Suprapubic skin (tissue), 4 donors: ENCODE data around the gene EZR. TPM values are rescaled to one million over a fixed set of nuclear protein-coding genes. Genes with fewer than 3 reads are reported as not detected.

Experiments
- DNase-seq, 2 donors: peaks; one replicate each; pipeline ENCODE4 v3.0.0-alpha.2; 2019; ENCODE audit warnings: low spot score in 2 of 2
- H3K27ac ChIP-seq: fragments of 200-600 bp; sonication (generic); one replicate; pipeline ENCODE4 v1.5.1; 2019
- H3K27me3 ChIP-seq: fragments of 200-600 bp; sonication (generic); one replicate; pipeline ENCODE4 v1.5.1; 2019
- H3K36me3 ChIP-seq: fragments of 200-600 bp; sonication (generic); one replicate; pipeline ENCODE4 v1.5.1; 2019
- H3K4me1 ChIP-seq: fragments of 200-600 bp; sonication (generic); one replicate; pipeline ENCODE4 v1.5.1; 2019
- H3K4me3 ChIP-seq: fragments of 200-600 bp; sonication (generic); one replicate; pipeline ENCODE4 v1.5.1; 2019; ENCODE audit warnings: mild to moderate bottlenecking
- H3K9me3 ChIP-seq: fragments of 200-600 bp; sonication (generic); one replicate; pipeline ENCODE4 v1.5.1; 2019
- EP300 ChIP-seq: sonication (generic); formaldehyde crosslinking; IDR thresholded peaks from one replicate; pipeline ENCODE4 v1.6.1; 2017; ENCODE audit warnings: antibody characterized with exemption
- POLR2A ChIP-seq, 2 donors: fragments of 450-650 bp; IDR thresholded peaks; one replicate each; pipeline ENCODE4 v1.6.1; 2017; ENCODE audit warnings: antibody characterized with exemption in 2 of 2, mild to moderate bottlenecking in 2 of 2, moderate library complexity in 2 of 2
- POLR2AphosphoS5 ChIP-seq, 3 donors: sonication (generic); formaldehyde crosslinking; IDR thresholded peaks; one replicate each; pipeline ENCODE4 v1.6.1; 2017; ENCODE audit warnings: antibody characterized with exemption in 3 of 3
- WGBS: methylation state at CpG from one replicate; pipeline ENCODE4 v1.1.5; 2018; 5-methylcytosine and 5-hydroxymethylcytosine counted together
- total RNA-seq, 4 donors: library from RNA; depleted of rRNA; stranded (reverse); fragments of >200 nt; gene quantifications; one replicate each; pipeline ENCODE4 v1.1.0, GENCODE V29; 2016
- TF ChIP-seq, protein P1 (sequence below), 2 donors: fragments of 200-600 bp in 1 of 2; fragments of 450-650 bp in 1 of 2; sonication (generic) in 1 of 2; IDR thresholded peaks; one replicate each; pipeline ENCODE4 v1.5.1; 2016 to 2019; ENCODE audit warnings: antibody characterized with exemption in 2 of 2, mild to moderate bottlenecking in 1 of 2, moderate library complexity in 1 of 2

The EZR gene
- total RNA-seq, 4 donors from 2014 or later: 154 to 394 (median 238) TPM

DNA sequence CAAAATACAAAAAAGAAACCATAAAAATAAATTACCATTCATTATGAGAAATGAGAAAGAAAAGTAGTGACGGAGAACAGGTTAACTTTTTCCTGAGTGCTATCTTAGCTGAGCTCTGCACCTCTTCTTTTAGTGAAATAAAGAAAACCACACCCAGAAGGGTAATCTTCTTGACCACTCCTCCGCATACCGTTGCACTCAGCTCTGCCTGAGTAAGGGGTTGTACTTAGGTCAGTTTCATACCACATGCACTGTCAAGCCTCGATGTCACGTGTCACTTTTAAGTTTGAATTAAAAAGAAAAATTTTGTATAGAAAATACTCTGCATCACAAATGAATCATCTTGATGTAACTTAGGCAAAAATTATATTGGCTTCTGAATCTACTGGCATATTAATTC, 2.8 kb downstream of the EZR start:
- no peak for TF ChIP-seq POLR2AphosphoS5 (IDR thresholded peaks at IDR 0.05)
- TF ChIP-seq POLR2A (IDR thresholded peaks at IDR 0.05): no peak
- TF ChIP-seq EP300: no peak
- TF ChIP-seq, protein P1, sequence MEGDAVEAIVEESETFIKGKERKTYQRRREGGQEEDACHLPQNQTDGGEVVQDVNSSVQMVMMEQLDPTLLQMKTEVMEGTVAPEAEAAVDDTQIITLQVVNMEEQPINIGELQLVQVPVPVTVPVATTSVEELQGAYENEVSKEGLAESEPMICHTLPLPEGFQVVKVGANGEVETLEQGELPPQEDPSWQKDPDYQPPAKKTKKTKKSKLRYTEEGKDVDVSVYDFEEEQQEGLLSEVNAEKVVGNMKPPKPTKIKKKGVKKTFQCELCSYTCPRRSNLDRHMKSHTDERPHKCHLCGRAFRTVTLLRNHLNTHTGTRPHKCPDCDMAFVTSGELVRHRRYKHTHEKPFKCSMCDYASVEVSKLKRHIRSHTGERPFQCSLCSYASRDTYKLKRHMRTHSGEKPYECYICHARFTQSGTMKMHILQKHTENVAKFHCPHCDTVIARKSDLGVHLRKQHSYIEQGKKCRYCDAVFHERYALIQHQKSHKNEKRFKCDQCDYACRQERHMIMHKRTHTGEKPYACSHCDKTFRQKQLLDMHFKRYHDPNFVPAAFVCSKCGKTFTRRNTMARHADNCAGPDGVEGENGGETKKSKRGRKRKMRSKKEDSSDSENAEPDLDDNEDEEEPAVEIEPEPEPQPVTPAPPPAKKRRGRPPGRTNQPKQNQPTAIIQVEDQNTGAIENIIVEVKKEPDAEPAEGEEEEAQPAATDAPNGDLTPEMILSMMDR (IDR thresholded peaks at IDR 0.05): no peak
- no peaks in the 10 kb centered on the region for H3K36me3 ChIP-seq
- H3K27ac ChIP-seq: peak overlapping the region; percentile 99
- DNase-seq: no peak
- H3K9me3 ChIP-seq: no peaks in the 10 kb centered on the region
- peak overlapping the region; percentile 68 for H3K4me3 ChIP-seq
- H3K4me1 ChIP-seq: peaks cover 68% of the 10 kb centered on the region
- no peaks in the 10 kb centered on the region for H3K27me3 ChIP-seq
- 46% methylated on average over 5 of the region's 5 CpGs for WGBS

- Histone ChIP-seq H3K4me1 (peaks cover 71% of the 10 kb centered on the region), H3K9me3 (no peaks in the 10 kb centered on the region), H3K36me3 (no peaks in the 10 kb centered on the region), H3K4me3 (peak overlapping the region; percentile 68), H3K27me3 (no peaks in the 10 kb centered on the region), H3K27ac (no peak overlapping the region)
- TF ChIP-seq POLR2A (IDR thresholded peaks at IDR 0.05) (no peak), EP300 (no peak), POLR2AphosphoS5 (IDR thresholded peaks at IDR 0.05) (no peak)
- TF ChIP-seq, protein P1 (IDR thresholded peaks at IDR 0.05): no peak
- no peak for DNase-seq
- 64% methylated on average over 2 of the region's 2 CpGs for WGBS
Observed at GRCh38 chr6:158815907-158816306, 3.3 kb downstream of the EZR start.

DNA sequence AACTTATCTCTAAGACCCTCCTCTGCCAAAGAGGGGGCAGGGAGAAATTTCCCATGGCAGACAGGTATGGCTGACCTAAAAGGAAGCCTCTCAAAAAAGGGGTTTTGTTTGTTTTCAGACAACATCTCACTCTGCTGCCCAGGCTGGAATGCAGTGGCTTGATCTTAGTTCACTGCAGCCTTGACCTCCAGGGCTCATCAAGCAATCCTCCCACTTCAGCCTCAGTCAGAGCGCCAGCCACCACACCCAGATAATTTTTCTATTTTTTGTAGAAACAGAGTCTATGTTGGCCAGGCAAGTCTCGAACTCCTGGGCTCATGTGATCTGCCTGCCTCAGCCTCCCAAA, 3.8 kb downstream of the EZR start:
- Histone ChIP-seq H3K4me3 (peak overlapping the region; percentile 68), H3K27ac (no peak overlapping the region), H3K36me3 (no peaks in the 10 kb centered on the region), H3K9me3 (no peaks in the 10 kb centered on the region), H3K4me1 (peaks cover 75% of the 10 kb centered on the region), H3K27me3 (no peaks in the 10 kb centered on the region)
- WGBS: 45% methylated on average over 2 of the region's 2 CpGs
- TF ChIP-seq EP300 (no peak), POLR2AphosphoS5 (IDR thresholded peaks at IDR 0.05) (no peak), POLR2A (IDR thresholded peaks at IDR 0.05) (no peak)
- TF ChIP-seq, protein P1 (IDR thresholded peaks at IDR 0.05): no peak
- no peak for DNase-seq

DNA sequence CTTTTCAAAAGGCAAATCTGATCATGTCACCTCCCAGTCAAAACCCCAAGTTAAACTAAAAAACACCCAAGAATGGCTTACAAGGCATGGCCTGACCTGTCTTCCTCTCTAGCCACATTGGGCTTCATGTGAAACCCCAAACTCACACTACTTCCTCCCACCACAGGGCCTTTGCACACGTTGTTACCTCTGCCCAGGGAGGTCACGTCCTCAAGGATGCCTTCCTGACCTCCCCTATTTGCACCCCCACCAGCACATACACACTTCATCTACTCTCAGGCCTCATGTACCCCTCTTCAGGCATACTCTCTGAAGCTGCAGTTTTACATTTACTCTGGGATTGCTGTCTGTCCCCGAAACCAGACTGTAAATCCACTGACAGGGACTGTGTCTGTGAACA, 6.1 kb downstream of the EZR start:
- no peaks in the 10 kb centered on the region for H3K9me3 ChIP-seq
- H3K4me1 ChIP-seq: peaks cover 92% of the 10 kb centered on the region
- no peak for DNase-seq
- WGBS: 86% methylated on average over 3 of the region's 3 CpGs
- H3K4me3 ChIP-seq: no peak overlapping the region
- TF ChIP-seq EP300 (no peak), POLR2AphosphoS5 (IDR thresholded peaks at IDR 0.05) (no peak), POLR2A (IDR thresholded peaks at IDR 0.05) (no peak)
- TF ChIP-seq, protein P1 (IDR thresholded peaks at IDR 0.05): no peak
- H3K36me3 ChIP-seq: peaks cover 2% of the 10 kb centered on the region
- H3K27me3 ChIP-seq: no peaks in the 10 kb centered on the region
- peak overlapping the region; percentile 40 for H3K27ac ChIP-seq

DNA sequence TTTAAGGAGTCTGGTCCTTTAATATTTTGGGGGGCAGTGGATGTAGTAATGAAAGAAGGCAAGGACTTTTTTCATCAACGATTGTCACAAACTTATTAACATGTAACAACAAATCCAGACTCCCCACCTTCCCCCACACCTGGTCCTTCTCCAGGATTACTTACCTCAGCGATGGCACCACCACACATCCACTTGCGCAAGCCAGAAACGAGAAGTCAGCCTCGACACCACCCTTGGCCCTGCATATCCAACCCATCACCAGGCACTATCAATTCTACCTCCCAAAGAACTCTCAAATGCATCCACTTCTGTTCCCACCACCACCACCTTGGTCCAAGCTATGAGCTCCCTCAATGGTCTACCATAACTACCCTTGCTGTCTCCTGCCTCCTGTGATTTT, 6.6 kb downstream of the EZR start:
- Histone ChIP-seq H3K9me3 (no peaks in the 10 kb centered on the region), H3K36me3 (peaks cover 4% of the 10 kb centered on the region), H3K4me3 (no peak overlapping the region), H3K27ac (no peak overlapping the region), H3K4me1 (peaks cover 92% of the 10 kb centered on the region), H3K27me3 (no peaks in the 10 kb centered on the region)
- no peak for TF ChIP-seq POLR2AphosphoS5 (IDR thresholded peaks at IDR 0.05)
- DNase-seq: no peak
- 42% methylated on average over 5 of the region's 5 CpGs for WGBS
